NT2/D1 (cell line): ENCODE measurements around the gene SERPINE1.

Source experiments
- SUZ12 ChIP-seq: IDR thresholded peaks from 2 replicates; pipeline ENCODE4 v1.6.1; 2011; ENCODE audit not compliant: insufficient read length, insufficient read depth; ENCODE audit errors: extremely low read depth
- ZNF274 ChIP-seq: IDR thresholded peaks from 2 replicates; pipeline ENCODE4 v1.6.1; 2011; ENCODE audit warnings: mild to moderate bottlenecking, low read depth, low read length

DNA sequence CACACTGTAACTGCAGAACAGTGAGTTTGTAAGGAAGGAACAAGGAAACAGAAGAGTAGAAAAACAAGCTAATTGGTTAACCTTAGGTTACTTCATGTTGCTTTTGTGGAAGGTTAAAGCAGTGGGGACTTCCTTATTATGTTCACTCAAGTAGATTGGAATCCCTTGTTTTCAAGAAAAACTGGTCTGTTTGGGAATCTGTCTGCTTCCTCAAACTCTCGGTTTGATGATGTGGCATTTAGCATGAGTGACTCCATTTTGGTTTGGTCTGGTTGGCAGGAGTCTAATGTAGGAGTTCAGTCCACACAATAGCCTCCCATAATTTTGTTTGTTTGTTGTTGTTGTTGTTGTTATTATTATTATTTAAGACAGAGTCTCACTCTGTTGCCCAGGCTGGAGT lies 45.5 kb upstream of the SERPINE1 start:
- TF ChIP-seq ZNF274 = no peak
- TF ChIP-seq SUZ12 = no peak
